Activated CD4-positive, alpha-beta T cell treated with anti-CD3 and anti-CD28 coated beads for 48 hours (primary cell): ENCODE data around the gene MYMK.
"Not testable (repeated sequence)": the region's sequence is repeated elsewhere in the genome, so short reads cannot be mapped to it uniquely, and the experiment has no call there.

Experiments
- DNase-seq: peaks from one replicate; pipeline ENCODE4 v3.0.0-alpha.2; 2020

The MYMK gene

GRCh38 chr9:133524679-133525228, at the start of gene MYMK:
Gene MYMK, minus strand, starts transcription at chr9:133524959. Its CDS starts 115 bp downstream, at chr9:133524844.
- DNase-seq: no peak

- no peak for DNase-seq
Observed at GRCh38 chr9:133573791-133574515, 49.2 kb upstream of the MYMK start.

- DNase-seq: no peak
Observed at GRCh38 chr9:133572821-133573361, 48.1 kb upstream of the MYMK start.

GRCh38 chr9:133571896-133572595, 47.3 kb upstream of the MYMK start:
- DNase-seq: no peak

GRCh38 chr9:133571391-133571890, 46.7 kb upstream of the MYMK start:
- DNase-seq: no peak

- DNase-seq: no peak
Observed at GRCh38 chr9:133570691-133571080, 45.9 kb upstream of the MYMK start.

GRCh38 chr9:133569891-133570690, 45.3 kb upstream of the MYMK start:
- no peak for DNase-seq

- no peak for DNase-seq
Observed at GRCh38 chr9:133569121-133569785, 44.5 kb upstream of the MYMK start.

GRCh38 chr9:133568186-133568585, 43.4 kb upstream of the MYMK start:
- no peak for DNase-seq

GRCh38 chr9:133566817-133567216, 42.1 kb upstream of the MYMK start:
- no peak for DNase-seq

- DNase-seq: no peak
Observed at GRCh38 chr9:133566382-133566781, 41.6 kb upstream of the MYMK start.

- DNase-seq: no peak
Observed at GRCh38 chr9:133564451-133565116, 39.8 kb upstream of the MYMK start.

GRCh38 chr9:133563814-133564213, 39.1 kb upstream of the MYMK start:
- DNase-seq: not testable (repeated sequence)

GRCh38 chr9:133563291-133563796, 38.6 kb upstream of the MYMK start:
- no peak for DNase-seq

GRCh38 chr9:133562611-133563290, 38.0 kb upstream of the MYMK start:
- DNase-seq: no peak

- DNase-seq: no peak
Observed at GRCh38 chr9:133561976-133562554, 37.3 kb upstream of the MYMK start.

- DNase-seq: no peak
Observed at GRCh38 chr9:133560944-133561343, 36.2 kb upstream of the MYMK start.

GRCh38 chr9:133560311-133560710, 35.6 kb upstream of the MYMK start:
- DNase-seq: no peak

GRCh38 chr9:133558191-133559126, 33.7 kb upstream of the MYMK start:
- DNase-seq: peak; percentile 65
